ENCODE data around the gene SIRT5.

The SIRT5 gene

GRCh38 chr6:13559251-13559650, 15.2 kb upstream of the SIRT5 start:
- Histone ChIP-seq H4K8ac (ENCODE audit: low read depth, low read length) (no peak overlapping the region), H3K9ac (ENCODE audit: low read length) (no peak overlapping the region), H3K4me1 (ENCODE audit: control insufficient read depth in 1 of 2, insufficient read depth in 2 of 2, low read length in 2 of 2) (peaks cover 0 to 3% of the 10 kb centered on the region in 2 experiments), H3K27me3 (ENCODE audit: insufficient read depth, low read length) (no peaks in the 10 kb centered on the region), H2AK5ac (ENCODE audit: low read length) (no peak overlapping the region), H2BK5ac (ENCODE audit: low read depth, low read length, poor library complexity) (no peak overlapping the region), H3K36me3 (ENCODE audit: control insufficient read depth in 1 of 2, insufficient read depth in 2 of 2, low read length in 2 of 2) (no peaks in the 10 kb centered on the region), H3K4me3 (ENCODE audit: low read depth, low read length) (no peak overlapping the region), H2AFZ (ENCODE audit: insufficient read depth, low read length, poor library complexity) (no peak overlapping the region), H2BK120ac (ENCODE audit: insufficient read depth, low read length, poor library complexity) (no peak overlapping the region), H3K9me3 (ENCODE audit: insufficient read depth, low read depth, low read length) (no peaks in the 10 kb centered on the region), H3K79me1 (ENCODE audit: low read length) (no peaks in the 10 kb centered on the region), H2BK12ac (ENCODE audit: low read length) (no peak overlapping the region), H3K14ac (ENCODE audit: low read length) (no peak overlapping the region), H3K79me2 (ENCODE audit: control insufficient read depth, insufficient read depth, low read length, poor library complexity) (no peaks in the 10 kb centered on the region), H4K12ac (ENCODE audit: low read depth, low read length) (no peak overlapping the region), H3K18ac (ENCODE audit: low read length) (no peak overlapping the region), H3K23ac (ENCODE audit: low read length) (no peak overlapping the region), H3K4ac (ENCODE audit: low read depth, low read length) (no peak overlapping the region), H3K4me2 (ENCODE audit: low read length) (no peak overlapping the region), H3K27ac (ENCODE audit: low read depth, low read length) (no peak overlapping the region), H4K91ac (ENCODE audit: low read depth, low read length) (no peak overlapping the region)
- DNase-seq, result peak; percentile 23 to 65
- no CpG with 5 or more reads among the region's 3 CpGs for WGBS (ENCODE audit: extremely low coverage, insufficient coverage, insufficient read length)

GRCh38 chr6:13559968-13560650, 14.3 kb upstream of the SIRT5 start:
- H2BK5ac ChIP-seq (ENCODE audit: low read depth, low read length, poor library complexity), result no peak overlapping the region
- no peak overlapping the region for H4K91ac ChIP-seq (ENCODE audit: low read depth, low read length)
- no peaks in the 10 kb centered on the region for H3K4me1 ChIP-seq (ENCODE audit: control insufficient read depth in 1 of 2, insufficient read depth in 2 of 2, low read length in 2 of 2)
- no peak for DNase-seq
- no peak overlapping the region for H3K4ac ChIP-seq (ENCODE audit: low read depth, low read length)
- no peaks in the 10 kb centered on the region for H3K79me2 ChIP-seq (ENCODE audit: control insufficient read depth, insufficient read depth, low read length, poor library complexity)
- no CpG with 5 or more reads among the region's 4 CpGs for WGBS (ENCODE audit: extremely low coverage, insufficient coverage, insufficient read length)
- H3K79me1 ChIP-seq (ENCODE audit: low read length), result no peaks in the 10 kb centered on the region
- H4K8ac ChIP-seq (ENCODE audit: low read depth, low read length), result no peak overlapping the region
- H3K4me3 ChIP-seq (ENCODE audit: low read depth, low read length), result no peak overlapping the region
- H2AFZ ChIP-seq (ENCODE audit: insufficient read depth, low read length, poor library complexity), result no peak overlapping the region
- no peak overlapping the region for H2AK5ac ChIP-seq (ENCODE audit: low read length)
- no peaks in the 10 kb centered on the region for H3K9me3 ChIP-seq (ENCODE audit: insufficient read depth, low read depth, low read length)
- no peak overlapping the region for H2BK12ac ChIP-seq (ENCODE audit: low read length)
- no peak overlapping the region for H4K12ac ChIP-seq (ENCODE audit: low read depth, low read length)
- H3K27ac ChIP-seq (ENCODE audit: low read depth, low read length), result no peak overlapping the region
- no peak overlapping the region for H3K23ac ChIP-seq (ENCODE audit: low read length)
- no peaks in the 10 kb centered on the region for H3K36me3 ChIP-seq (ENCODE audit: control insufficient read depth in 1 of 2, insufficient read depth in 2 of 2, low read length in 2 of 2)
- H3K14ac ChIP-seq (ENCODE audit: low read length), result no peak overlapping the region
- no peak overlapping the region for H3K4me2 ChIP-seq (ENCODE audit: low read length)
- H3K27me3 ChIP-seq (ENCODE audit: insufficient read depth, low read length), result no peaks in the 10 kb centered on the region
- H3K18ac ChIP-seq (ENCODE audit: low read length), result no peak overlapping the region
- no peak overlapping the region for H2BK120ac ChIP-seq (ENCODE audit: insufficient read depth, low read length, poor library complexity)
- no peak overlapping the region for H3K9ac ChIP-seq (ENCODE audit: low read length)

- H3K79me2 ChIP-seq (ENCODE audit: control insufficient read depth, insufficient read depth, low read length, poor library complexity), result no peaks in the 10 kb centered on the region
- no peak overlapping the region for H4K91ac ChIP-seq (ENCODE audit: low read depth, low read length)
- no peak overlapping the region for H4K12ac ChIP-seq (ENCODE audit: low read depth, low read length)
- no peak overlapping the region for H2BK5ac ChIP-seq (ENCODE audit: low read depth, low read length, poor library complexity)
- no peak overlapping the region for H4K8ac ChIP-seq (ENCODE audit: low read depth, low read length)
- DNase-seq, result peak in 1 of 2 donors; percentile 25
- H3K4me1 ChIP-seq (ENCODE audit: control insufficient read depth in 1 of 2, insufficient read depth in 2 of 2, low read length in 2 of 2), result no peaks in the 10 kb centered on the region
- H3K27ac ChIP-seq (ENCODE audit: low read depth, low read length), result no peak overlapping the region
- no peak overlapping the region for H3K4ac ChIP-seq (ENCODE audit: low read depth, low read length)
- H3K4me2 ChIP-seq (ENCODE audit: low read length), result no peak overlapping the region
- H3K18ac ChIP-seq (ENCODE audit: low read length), result no peak overlapping the region
- no CpG with 5 or more reads among the region's 2 CpGs for WGBS (ENCODE audit: extremely low coverage, insufficient coverage, insufficient read length)
- no peaks in the 10 kb centered on the region for H3K36me3 ChIP-seq (ENCODE audit: control insufficient read depth in 1 of 2, insufficient read depth in 2 of 2, low read length in 2 of 2)
- no peak overlapping the region for H2AK5ac ChIP-seq (ENCODE audit: low read length)
- no peaks in the 10 kb centered on the region for H3K27me3 ChIP-seq (ENCODE audit: insufficient read depth, low read length)
- H2AFZ ChIP-seq (ENCODE audit: insufficient read depth, low read length, poor library complexity), result no peak overlapping the region
- H3K14ac ChIP-seq (ENCODE audit: low read length), result no peak overlapping the region
- no peak overlapping the region for H3K23ac ChIP-seq (ENCODE audit: low read length)
- no peaks in the 10 kb centered on the region for H3K79me1 ChIP-seq (ENCODE audit: low read length)
- H3K4me3 ChIP-seq (ENCODE audit: low read depth, low read length), result no peak overlapping the region
- H3K9ac ChIP-seq (ENCODE audit: low read length), result no peak overlapping the region
- H2BK120ac ChIP-seq (ENCODE audit: insufficient read depth, low read length, poor library complexity), result no peak overlapping the region
- no peaks in the 10 kb centered on the region for H3K9me3 ChIP-seq (ENCODE audit: insufficient read depth, low read depth, low read length)
- no peak overlapping the region for H2BK12ac ChIP-seq (ENCODE audit: low read length)
Measured at GRCh38 chr6:13560651-13561044, 13.8 kb upstream of the SIRT5 start.

- H3K4me1 ChIP-seq (ENCODE audit: control insufficient read depth in 1 of 2, insufficient read depth in 2 of 2, low read length in 2 of 2), result no peaks in the 10 kb centered on the region
- no peak overlapping the region for H4K91ac ChIP-seq (ENCODE audit: low read depth, low read length)
- no peak overlapping the region for H2BK5ac ChIP-seq (ENCODE audit: low read depth, low read length, poor library complexity)
- H3K23ac ChIP-seq (ENCODE audit: low read length), result no peak overlapping the region
- no peaks in the 10 kb centered on the region for H3K79me2 ChIP-seq (ENCODE audit: control insufficient read depth, insufficient read depth, low read length, poor library complexity)
- no peak overlapping the region for H2AK5ac ChIP-seq (ENCODE audit: low read length)
- H3K9me3 ChIP-seq (ENCODE audit: insufficient read depth, low read depth, low read length), result no peaks in the 10 kb centered on the region
- H3K14ac ChIP-seq (ENCODE audit: low read length), result no peak overlapping the region
- no peak overlapping the region for H3K4me3 ChIP-seq (ENCODE audit: low read depth, low read length)
- H2BK120ac ChIP-seq (ENCODE audit: insufficient read depth, low read length, poor library complexity), result no peak overlapping the region
- no peak overlapping the region for H3K18ac ChIP-seq (ENCODE audit: low read length)
- H4K12ac ChIP-seq (ENCODE audit: low read depth, low read length), result no peak overlapping the region
- no peak overlapping the region for H2BK12ac ChIP-seq (ENCODE audit: low read length)
- H4K8ac ChIP-seq (ENCODE audit: low read depth, low read length), result no peak overlapping the region
- no peaks in the 10 kb centered on the region for H3K79me1 ChIP-seq (ENCODE audit: low read length)
- H3K36me3 ChIP-seq (ENCODE audit: control insufficient read depth in 1 of 2, insufficient read depth in 2 of 2, low read length in 2 of 2), result no peaks in the 10 kb centered on the region
- no peak overlapping the region for H3K9ac ChIP-seq (ENCODE audit: low read length)
- DNase-seq, result peak; percentile 77 to 97
- H2AFZ ChIP-seq (ENCODE audit: insufficient read depth, low read length, poor library complexity), result no peak overlapping the region
- H3K27me3 ChIP-seq (ENCODE audit: insufficient read depth, low read length), result no peaks in the 10 kb centered on the region
- no CpG with 5 or more reads among the region's 10 CpGs for WGBS (ENCODE audit: extremely low coverage, insufficient coverage, insufficient read length)
- H3K4me2 ChIP-seq (ENCODE audit: low read length), result no peak overlapping the region
- no peak overlapping the region for H3K4ac ChIP-seq (ENCODE audit: low read depth, low read length)
- no peak overlapping the region for H3K27ac ChIP-seq (ENCODE audit: low read depth, low read length)
Measured at GRCh38 chr6:13561624-13562267, 12.7 kb upstream of the SIRT5 start.
